HG02610 (cell line): ENCODE measurements around the gene HRH2.

Source experiments
- ATAC-seq: cut with Tn5 transposase; IDR thresholded peaks from one replicate; pipeline ENCODE4 v1.9.1; 2021; ENCODE audit warnings: mild to moderate bottlenecking, moderate library complexity; ENCODE audit not compliant: unreplicated experiment

HRH2 gene

DNA sequence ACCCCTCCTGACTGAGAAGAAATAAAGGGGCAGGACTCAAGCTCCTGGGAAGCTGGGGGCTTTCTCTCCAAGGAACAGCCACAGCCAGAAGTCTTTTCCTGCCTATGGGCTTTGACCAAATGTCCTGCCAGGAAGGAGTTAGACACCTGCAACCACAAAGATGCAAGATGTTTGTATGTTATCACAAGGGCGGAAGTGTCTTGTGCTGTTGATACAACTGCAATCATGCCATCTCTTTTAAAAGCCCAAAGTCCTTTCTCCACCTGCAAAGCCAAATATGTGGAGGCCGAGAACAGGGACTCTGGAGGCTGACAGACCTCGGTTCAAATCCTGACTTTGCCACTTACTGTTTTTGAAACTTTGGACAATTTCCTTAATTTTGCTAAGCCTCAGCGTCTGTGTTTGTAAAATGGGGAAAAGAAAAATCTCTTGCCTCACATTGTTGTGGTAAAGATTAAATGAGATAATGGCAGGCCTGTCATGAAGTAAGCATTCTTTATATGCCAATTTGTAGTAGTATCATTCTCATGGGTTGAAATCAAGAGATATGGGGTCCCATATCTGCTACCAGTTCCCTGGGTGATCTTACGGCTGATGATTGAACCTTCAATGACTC lies 17.0 kb downstream of the HRH2 start:
- no peak for ATAC-seq

- no peak for ATAC-seq
Measured at GRCh38 chr5:175675873-175676272, 18.0 kb downstream of the HRH2 start.

GRCh38 chr5:175677571-175677970 lies 19.7 kb downstream of the HRH2 start:
- ATAC-seq = no peak

DNA sequence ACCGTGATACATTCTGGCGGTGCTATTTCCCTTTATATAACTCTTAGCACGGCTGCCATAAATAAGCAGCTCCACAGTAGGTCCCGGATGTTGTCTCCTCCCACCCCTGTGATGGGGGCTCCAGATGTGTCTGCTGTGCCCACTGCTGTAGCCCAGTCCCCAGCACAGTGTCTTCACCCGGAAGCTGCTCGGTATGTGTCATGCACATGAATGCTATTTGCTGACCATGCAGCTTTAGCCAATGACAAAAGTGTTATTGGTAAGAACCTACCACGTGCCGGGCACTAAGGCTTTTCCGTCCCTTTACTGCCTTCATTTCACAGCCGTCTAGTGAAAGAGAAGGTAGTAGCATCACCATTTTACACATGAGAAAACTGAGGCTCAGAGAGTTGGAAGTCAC lies 20.2 kb downstream of the HRH2 start:
- no peak for ATAC-seq

GRCh38 chr5:175679411-175679810 lies 21.5 kb downstream of the HRH2 start:
- ATAC-seq = no peak

- ATAC-seq = no peak
Measured at GRCh38 chr5:175680020-175680419, 22.1 kb downstream of the HRH2 start.

- no peak for ATAC-seq
Measured at GRCh38 chr5:175680463-175680862, 22.6 kb downstream of the HRH2 start.

DNA sequence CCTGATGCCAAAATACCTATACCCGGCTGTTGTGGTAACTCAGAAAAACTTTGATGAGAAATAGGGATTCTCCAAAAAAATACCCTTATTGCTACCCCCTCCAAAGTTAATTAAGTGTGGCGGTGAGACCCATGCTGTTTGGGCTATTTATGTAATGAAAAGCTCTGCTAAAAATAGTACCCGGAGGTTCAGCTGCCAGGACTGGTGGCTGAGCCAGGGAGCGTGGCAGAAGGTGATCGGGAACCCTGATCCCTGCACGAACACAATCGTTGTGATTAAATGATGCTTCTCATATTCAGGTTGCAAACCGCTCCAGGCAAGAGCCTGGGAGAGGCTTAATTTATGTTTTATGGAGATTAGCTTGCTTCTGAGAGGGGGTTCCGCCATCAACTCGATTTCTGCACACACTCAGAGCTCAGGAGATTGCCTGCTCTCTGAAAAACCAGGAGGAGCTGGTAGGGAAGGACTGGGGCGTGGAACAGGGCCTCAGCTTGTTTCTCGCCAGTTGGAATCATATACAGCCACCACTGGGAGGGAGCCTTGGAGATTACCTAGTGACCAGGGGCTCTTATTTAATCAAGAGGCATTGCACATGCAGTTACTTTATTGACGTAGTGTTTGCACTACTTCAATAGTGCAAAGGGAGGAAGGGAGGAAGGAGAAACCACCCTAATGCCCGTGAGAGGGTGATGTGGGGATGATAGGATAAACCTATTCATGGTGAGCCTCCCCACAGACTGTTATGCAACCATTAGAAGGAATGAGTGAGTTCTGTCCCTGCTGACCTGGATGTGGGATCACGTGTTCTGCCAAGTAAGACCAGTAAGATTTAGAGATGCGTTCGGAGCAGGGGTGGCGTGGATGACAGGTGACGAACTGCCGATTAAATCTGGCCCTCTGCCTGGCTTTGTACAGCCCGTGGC lies 23.4 kb downstream of the HRH2 start:
- no peak for ATAC-seq

DNA sequence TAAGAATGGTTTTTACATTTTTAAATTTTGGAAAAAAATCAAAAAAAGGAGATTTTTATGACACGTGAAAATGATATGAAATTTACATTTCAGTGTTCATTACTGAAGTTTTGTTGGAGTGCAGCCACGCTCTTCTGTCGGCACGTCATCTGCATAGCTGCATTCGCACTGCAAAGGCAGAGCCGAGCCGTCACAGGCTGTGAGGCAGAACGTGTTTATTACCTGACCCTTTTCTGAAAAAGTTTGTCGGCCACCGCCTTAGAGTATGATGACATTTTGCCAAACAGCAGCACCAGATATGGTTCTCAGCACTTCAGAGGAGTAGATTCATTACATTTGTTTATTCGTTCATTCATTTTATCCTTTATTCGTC lies 24.1 kb downstream of the HRH2 start:
- ATAC-seq = no peak

DNA sequence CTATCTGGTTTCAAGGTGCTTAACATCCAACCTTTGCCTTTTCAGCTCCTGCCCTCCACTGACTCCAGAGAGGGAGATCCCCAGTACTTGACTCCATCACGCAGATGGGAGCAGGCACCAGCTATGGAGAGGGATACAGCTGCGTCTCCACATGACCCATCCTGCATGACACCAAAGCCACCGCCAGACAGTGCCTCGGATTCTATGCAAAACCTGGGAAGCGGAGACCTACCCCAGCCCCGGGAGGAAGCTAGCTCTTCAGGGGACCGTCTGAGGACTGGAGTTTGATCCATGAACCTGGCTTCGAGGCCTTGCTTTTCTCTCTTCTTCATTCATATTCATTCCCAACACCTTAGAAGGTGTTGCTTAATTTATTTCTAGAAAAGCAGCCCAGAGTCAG lies 24.8 kb downstream of the HRH2 start:
- no peak for ATAC-seq

DNA sequence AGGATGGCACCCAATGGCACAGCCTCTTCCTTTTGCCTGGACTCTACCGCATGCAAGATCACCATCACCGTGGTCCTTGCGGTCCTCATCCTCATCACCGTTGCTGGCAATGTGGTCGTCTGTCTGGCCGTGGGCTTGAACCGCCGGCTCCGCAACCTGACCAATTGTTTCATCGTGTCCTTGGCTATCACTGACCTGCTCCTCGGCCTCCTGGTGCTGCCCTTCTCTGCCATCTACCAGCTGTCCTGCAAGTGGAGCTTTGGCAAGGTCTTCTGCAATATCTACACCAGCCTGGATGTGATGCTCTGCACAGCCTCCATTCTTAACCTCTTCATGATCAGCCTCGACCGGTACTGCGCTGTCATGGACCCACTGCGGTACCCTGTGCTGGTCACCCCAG lies 25.4 kb downstream of the HRH2 start:
- no peak for ATAC-seq

DNA sequence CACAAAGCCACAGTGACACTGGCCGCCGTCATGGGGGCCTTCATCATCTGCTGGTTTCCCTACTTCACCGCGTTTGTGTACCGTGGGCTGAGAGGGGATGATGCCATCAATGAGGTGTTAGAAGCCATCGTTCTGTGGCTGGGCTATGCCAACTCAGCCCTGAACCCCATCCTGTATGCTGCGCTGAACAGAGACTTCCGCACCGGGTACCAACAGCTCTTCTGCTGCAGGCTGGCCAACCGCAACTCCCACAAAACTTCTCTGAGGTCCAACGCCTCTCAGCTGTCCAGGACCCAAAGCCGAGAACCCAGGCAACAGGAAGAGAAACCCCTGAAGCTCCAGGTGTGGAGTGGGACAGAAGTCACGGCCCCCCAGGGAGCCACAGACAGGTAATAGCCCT lies 26.1 kb downstream of the HRH2 start:
- ATAC-seq = no peak

- no peak for ATAC-seq
Measured at GRCh38 chr5:175684931-175685330, 27.1 kb downstream of the HRH2 start.

GRCh38 chr5:175685701-175686350 lies 28.0 kb downstream of the HRH2 start:
- ATAC-seq = no peak

- ATAC-seq = no peak
Measured at GRCh38 chr5:175686396-175686795, 28.5 kb downstream of the HRH2 start.

DNA sequence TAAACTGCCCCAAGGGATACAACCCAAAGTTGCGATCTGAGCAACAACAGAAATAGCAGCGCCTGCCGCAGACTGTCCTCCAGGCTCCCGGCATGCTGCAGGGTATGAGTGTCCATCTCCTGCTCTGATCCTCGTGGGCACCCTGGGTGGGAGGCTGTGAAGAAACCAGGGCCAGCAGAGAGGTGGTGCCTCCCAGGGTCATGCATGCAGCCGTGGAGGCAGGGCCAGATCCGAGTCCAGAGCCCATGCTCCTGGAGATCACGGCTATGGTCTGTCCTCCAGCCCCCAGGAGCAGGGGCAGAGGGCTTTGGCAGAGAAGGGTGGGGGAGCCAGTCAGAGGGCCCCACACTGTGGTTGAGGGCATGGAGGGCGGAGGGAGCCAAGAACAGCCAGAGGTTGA lies 29.0 kb downstream of the HRH2 start:
- ATAC-seq = no peak

DNA sequence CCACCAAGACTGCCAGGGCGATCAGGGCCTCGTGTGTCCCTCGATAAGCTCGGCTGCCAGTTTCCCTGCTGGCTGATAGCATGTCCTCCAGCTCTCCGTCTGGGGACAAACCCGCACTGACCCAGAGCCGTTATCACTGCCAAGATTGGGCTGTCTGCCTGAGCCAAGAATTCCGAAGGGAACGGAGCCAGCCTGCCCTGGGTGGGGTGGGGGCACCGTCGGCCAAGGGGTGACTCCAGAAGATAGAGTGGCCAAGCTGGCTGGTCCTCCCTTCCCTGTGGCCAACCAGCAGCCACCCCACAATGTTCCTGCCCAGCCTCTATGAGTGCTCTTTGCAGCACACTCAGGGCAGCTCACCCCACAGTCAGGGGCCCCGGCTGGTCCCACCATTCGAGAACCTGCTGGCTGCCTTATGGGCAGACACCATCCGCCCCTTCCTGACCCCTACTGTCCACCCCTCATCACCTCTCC lies 29.4 kb downstream of the HRH2 start:
- ATAC-seq = no peak

- ATAC-seq = no peak
Measured at GRCh38 chr5:175688352-175689146, 30.7 kb downstream of the HRH2 start.

GRCh38 chr5:175689147-175689991 lies 31.5 kb downstream of the HRH2 start:
- ATAC-seq = no peak

DNA sequence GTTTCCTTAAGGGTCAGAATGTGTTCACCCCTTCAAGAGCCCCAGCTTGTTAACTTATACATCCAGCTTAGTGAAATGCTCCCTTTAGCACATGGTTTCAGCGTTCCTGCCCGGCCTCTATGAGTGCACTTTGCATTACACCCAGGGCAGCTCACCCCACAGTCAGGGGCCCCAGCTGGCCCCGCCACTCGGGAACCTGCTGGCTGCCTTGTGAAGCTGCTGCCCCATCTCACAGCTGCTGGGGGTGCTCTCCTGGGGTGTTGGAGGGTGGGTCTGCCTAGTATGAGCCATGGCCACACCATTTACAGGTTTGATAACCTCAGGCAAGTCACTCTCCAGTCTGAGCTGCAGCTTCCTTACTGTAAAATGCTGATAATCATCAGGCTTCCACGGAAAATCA lies 32.2 kb downstream of the HRH2 start:
- no peak for ATAC-seq
